ENCODE measurements around the gene NEK11. TPM values are rescaled to one million over a fixed set of nuclear protein-coding genes. Genes with fewer than 3 reads are reported as not detected.

NEK11 gene
- total RNA-seq (1 to 10 TPM; 3.1 to 5.9 (median 4.1) TPM), polyA plus RNA-seq (1 to 10 TPM in 1 of 3 donors, under 1 TPM in 2; 0.77 to 1.3 (median 0.83) TPM)
- long read RNA-seq, donor 1, result 0 reads
- long read RNA-seq, donor 2, result 0 reads

GRCh38 chr3:131026321-131027151 lies at the start of gene NEK11, which contains the start of gene ASTE1:
TSS of gene NEK11 (plus strand) at chr3:131026877. CDS start at chr3:131029709, 2,832 bp downstream.
TSS of gene ASTE1 (minus strand) at chr3:131026825. CDS start at chr3:131025306, 1,519 bp downstream.
- DNase-seq, result peak; percentile 98
- intact Hi-C loops (cut with DNase I; ENCODE audit: low total_unique reads), result no loop called here
- Histone ChIP-seq H3K4me3 (peak within 1 kb of the TSS; percentile 61 to 89 (median 73)), H3K27me3 (replicated peaks in 1 of 7) (no peaks in the 10 kb centered on the region), H3K27ac (peak within 1 kb of the TSS; percentile 85 to 94 (median 92)), H3K36me3 (peaks cover 0 to 24% (median 6%) of the 10 kb centered on the region in 6 donors), H3K9me3 (no peaks in the 10 kb centered on the region), H3K4me1 (peaks cover 15 to 61% (median 51%) of the 10 kb centered on the region in 6 donors)
- TF ChIP-seq POLR2AphosphoS5 (IDR thresholded peaks at IDR 0.05) (peak; percentile 86 to 93 (median 89)), POLR2A (IDR thresholded peaks at IDR 0.05) (no peak), CTCF (IDR thresholded peaks at IDR 0.05 in 8 of 11, conservative IDR thresholded peaks at IDR 0.05 in 3 of 11) (no peak)
- WGBS, 5 donors, result 0 to 2% (median 1%) methylated on average over 45 to 56 of the region's 56 CpGs

GRCh38 chr3:130979117-130979516 lies 47.6 kb upstream of the NEK11 start:
- no peak overlapping the region for H3K4me3 ChIP-seq
- TF ChIP-seq POLR2AphosphoS5 (IDR thresholded peaks at IDR 0.05) (no peak), CTCF (IDR thresholded peaks at IDR 0.05 in 8 of 11, conservative IDR thresholded peaks at IDR 0.05 in 3 of 11) (no peak), POLR2A (IDR thresholded peaks at IDR 0.05) (no peak)
- H3K4me1 ChIP-seq, result no peaks in the 10 kb centered on the region
- no peak for DNase-seq
- WGBS, 5 donors, result 96 to 98% (median 96%) methylated on average over 2 of the region's 2 CpGs
- no peaks in the 10 kb centered on the region for H3K9me3 ChIP-seq
- H3K27ac ChIP-seq, result no peak overlapping the region
- intact Hi-C loops (cut with DNase I; ENCODE audit: low total_unique reads), result no loop called here
- H3K27me3 ChIP-seq (replicated peaks in 1 of 7), result no peaks in the 10 kb centered on the region
- peaks cover 0 to 88% (median 14%) of the 10 kb centered on the region in 6 donors for H3K36me3 ChIP-seq

- TF ChIP-seq POLR2A (IDR thresholded peaks at IDR 0.05) (no peak), POLR2AphosphoS5 (IDR thresholded peaks at IDR 0.05) (no peak)
- no peak overlapping the region for H3K27ac ChIP-seq
- peaks cover 0 to 78% (median 9%) of the 10 kb centered on the region in 6 donors for H3K36me3 ChIP-seq
- intact Hi-C loops (cut with DNase I; ENCODE audit: low total_unique reads), result no loop called here
- H3K9me3 ChIP-seq, result no peaks in the 10 kb centered on the region
- H3K27me3 ChIP-seq (replicated peaks in 1 of 7), result no peaks in the 10 kb centered on the region
- no peak overlapping the region for H3K4me3 ChIP-seq
- no peak for DNase-seq
- WGBS, 5 donors, result 88 to 96% (median 92%) methylated on average over 2 of the region's 2 CpGs
- no peaks in the 10 kb centered on the region for H3K4me1 ChIP-seq
These were observed 45.2 kb upstream of the NEK11 start for GRCh38 chr3:130981469-130981868.

- intact Hi-C loops (cut with DNase I; ENCODE audit: low total_unique reads), result no loop called here
- H3K4me1 ChIP-seq, result no peaks in the 10 kb centered on the region
- no peak overlapping the region for H3K27ac ChIP-seq
- DNase-seq, result no peak
- no peak for TF ChIP-seq POLR2A (IDR thresholded peaks at IDR 0.05)
- no peak for TF ChIP-seq POLR2AphosphoS5 (IDR thresholded peaks at IDR 0.05)
- TF ChIP-seq CTCF (IDR thresholded peaks at IDR 0.05 in 8 of 11, conservative IDR thresholded peaks at IDR 0.05 in 3 of 11), result no peak
- H3K9me3 ChIP-seq, result no peaks in the 10 kb centered on the region
- H3K4me3 ChIP-seq, result no peak overlapping the region
- peaks cover 0 to 60% (median 10%) of the 10 kb centered on the region in 6 donors for H3K36me3 ChIP-seq
- no peaks in the 10 kb centered on the region for H3K27me3 ChIP-seq (replicated peaks in 1 of 7)
- WGBS, 5 donors, result 56 to 77% (median 66%) methylated on average over 5 of the region's 5 CpGs
These were observed 36.4 kb upstream of the NEK11 start for GRCh38 chr3:130990282-130990681.
